Erythroblast (primary cell): Measurements from ENCODE around the gene TMEM130.

Experiments
- GATA1 ChIP-seq: IDR thresholded peaks from 2 replicates; pipeline ENCODE4 v1.6.1; 2011; ENCODE audit warnings: low read depth, mild to moderate bottlenecking, control low read depth, low read length, moderate library complexity
- POLR2A ChIP-seq: IDR thresholded peaks from 2 replicates; pipeline ENCODE4 v1.6.1; 2011; ENCODE audit warnings: mild to moderate bottlenecking, low read length

GRCh38 chr7:98870807-98871491 lies 1.1 kb upstream of the TMEM130 start:
- no peak for TF ChIP-seq POLR2A
- TF ChIP-seq GATA1: no peak
